Endothelial cell (in vitro differentiated cells): ENCODE measurements around the gene RNF31. TPM values are rescaled to one million over a fixed set of nuclear protein-coding genes. Genes with fewer than 3 reads are reported as not detected.

Source experiments
- DNase-seq: peaks from one replicate; pipeline ENCODE4 v3.0.0; 2021; ENCODE audit warnings: low spot score
- H3K27ac Mint-ChIP-seq: one replicate; pipeline ENCODE4 v1.8.0; 2021; ENCODE audit warnings: mixed read lengths, inconsistent platforms; ENCODE audit not compliant: unreplicated experiment
- H3K27me3 Mint-ChIP-seq: one replicate; pipeline ENCODE4 v1.8.0; 2021; ENCODE audit warnings: mild to moderate bottlenecking, moderate library complexity, mixed read lengths, inconsistent platforms; ENCODE audit not compliant: unreplicated experiment
- H3K36me3 Mint-ChIP-seq: one replicate; pipeline ENCODE4 v1.8.0; 2021; ENCODE audit warnings: mild to moderate bottlenecking, low read depth, mixed read lengths, inconsistent platforms; ENCODE audit not compliant: unreplicated experiment
- H3K4me1 Mint-ChIP-seq: one replicate; pipeline ENCODE4 v1.8.0; 2021; ENCODE audit warnings: mild to moderate bottlenecking, mixed read lengths, inconsistent platforms; ENCODE audit not compliant: unreplicated experiment
- H3K4me3 Mint-ChIP-seq: one replicate; pipeline ENCODE4 v1.8.0; 2021; ENCODE audit warnings: mild to moderate bottlenecking, mixed read lengths, inconsistent platforms; ENCODE audit not compliant: unreplicated experiment
- H3K9me3 Mint-ChIP-seq: one replicate; pipeline ENCODE4 v1.8.0; 2021; ENCODE audit warnings: mixed read lengths, inconsistent platforms; ENCODE audit not compliant: unreplicated experiment
- total RNA-seq: library from RNA; stranded (reverse); fragmentation: NEBNext Ultra II Directional; extraction: Animal tissue kit (Norgen Biotek cat#: 25700); gene quantifications from one replicate; pipeline ENCODE4 v1.2.1, GENCODE V29; 2021; ENCODE audit not compliant: unreplicated experiment
- TF ChIP-seq, protein P1 (sequence below): fragments of 200-600 bp; sonication (generic); IDR thresholded peaks from one replicate; pipeline ENCODE4 v1.5.0; 2021; ENCODE audit warnings: antibody characterized with exemption; ENCODE audit not compliant: unreplicated experiment

RNF31 gene
- total RNA-seq, 1 donor from 2014 or later: 90.2 TPM

DNA sequence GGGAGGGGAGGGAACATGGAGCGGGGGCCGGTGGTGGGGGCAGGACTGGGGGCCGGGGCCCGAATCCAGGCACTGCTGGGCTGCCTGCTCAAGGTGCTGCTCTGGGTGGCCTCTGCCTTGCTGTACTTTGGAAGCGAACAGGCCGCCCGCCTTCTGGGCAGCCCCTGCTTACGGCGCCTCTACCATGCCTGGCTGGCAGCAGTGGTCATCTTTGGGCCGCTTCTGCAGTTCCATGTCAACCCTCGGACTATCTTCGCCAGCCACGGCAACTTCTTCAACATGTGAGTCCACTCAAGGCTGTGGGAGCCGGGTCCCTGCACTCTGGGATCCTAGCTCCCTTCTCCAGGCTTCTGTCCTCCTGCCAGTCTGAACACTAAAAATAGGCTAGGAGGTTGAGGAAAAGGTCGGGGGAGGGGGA lies 15.7 kb upstream of the RNF31 start:
- Mint-ChIP-seq H3K4me3 (no peak overlapping the region), H3K27me3 (peaks cover 11% of the 10 kb centered on the region), H3K9me3 (no peaks in the 10 kb centered on the region), H3K27ac (no peak overlapping the region), H3K4me1 (peaks cover 26% of the 10 kb centered on the region), H3K36me3 (peaks cover 6% of the 10 kb centered on the region)
- TF ChIP-seq, protein P1, sequence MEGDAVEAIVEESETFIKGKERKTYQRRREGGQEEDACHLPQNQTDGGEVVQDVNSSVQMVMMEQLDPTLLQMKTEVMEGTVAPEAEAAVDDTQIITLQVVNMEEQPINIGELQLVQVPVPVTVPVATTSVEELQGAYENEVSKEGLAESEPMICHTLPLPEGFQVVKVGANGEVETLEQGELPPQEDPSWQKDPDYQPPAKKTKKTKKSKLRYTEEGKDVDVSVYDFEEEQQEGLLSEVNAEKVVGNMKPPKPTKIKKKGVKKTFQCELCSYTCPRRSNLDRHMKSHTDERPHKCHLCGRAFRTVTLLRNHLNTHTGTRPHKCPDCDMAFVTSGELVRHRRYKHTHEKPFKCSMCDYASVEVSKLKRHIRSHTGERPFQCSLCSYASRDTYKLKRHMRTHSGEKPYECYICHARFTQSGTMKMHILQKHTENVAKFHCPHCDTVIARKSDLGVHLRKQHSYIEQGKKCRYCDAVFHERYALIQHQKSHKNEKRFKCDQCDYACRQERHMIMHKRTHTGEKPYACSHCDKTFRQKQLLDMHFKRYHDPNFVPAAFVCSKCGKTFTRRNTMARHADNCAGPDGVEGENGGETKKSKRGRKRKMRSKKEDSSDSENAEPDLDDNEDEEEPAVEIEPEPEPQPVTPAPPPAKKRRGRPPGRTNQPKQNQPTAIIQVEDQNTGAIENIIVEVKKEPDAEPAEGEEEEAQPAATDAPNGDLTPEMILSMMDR: no peak
- DNase-seq: no peak

DNA sequence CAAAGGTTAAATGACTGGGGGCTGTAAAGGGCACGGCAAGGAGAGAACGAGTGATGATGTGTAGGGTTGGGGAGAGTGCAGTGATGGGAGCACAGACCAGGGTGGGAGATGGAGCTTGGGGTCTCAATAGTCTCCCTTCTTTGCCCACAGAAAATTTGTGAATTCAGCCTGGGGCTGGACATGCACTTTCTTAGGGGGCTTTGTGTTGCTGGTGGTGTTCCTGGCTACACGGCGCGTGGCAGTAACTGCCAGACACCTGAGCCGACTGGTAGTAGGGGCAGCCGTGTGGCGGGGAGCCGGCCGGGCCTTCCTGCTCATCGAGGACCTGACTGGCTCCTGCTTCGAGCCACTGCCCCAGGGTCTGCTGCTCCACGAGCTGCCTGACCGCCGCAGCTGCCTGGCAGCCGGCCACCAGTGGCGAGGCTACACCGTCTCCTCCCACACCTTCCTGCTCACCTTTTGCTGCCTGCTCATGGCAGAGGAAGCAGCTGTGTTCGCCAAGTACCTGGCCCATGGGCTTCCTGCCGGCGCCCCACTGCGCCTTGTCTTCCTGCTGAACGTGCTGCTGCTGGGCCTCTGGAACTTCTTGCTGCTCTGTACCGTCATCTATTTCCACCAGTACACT lies 15.1 kb upstream of the RNF31 start:
- Mint-ChIP-seq H3K36me3 (peaks cover 6% of the 10 kb centered on the region), H3K27me3 (peaks cover 11% of the 10 kb centered on the region), H3K4me3 (no peak overlapping the region), H3K27ac (no peak overlapping the region), H3K4me1 (peaks cover 26% of the 10 kb centered on the region), H3K9me3 (no peaks in the 10 kb centered on the region)
- TF ChIP-seq, protein P1: no peak
- no peak for DNase-seq

DNA sequence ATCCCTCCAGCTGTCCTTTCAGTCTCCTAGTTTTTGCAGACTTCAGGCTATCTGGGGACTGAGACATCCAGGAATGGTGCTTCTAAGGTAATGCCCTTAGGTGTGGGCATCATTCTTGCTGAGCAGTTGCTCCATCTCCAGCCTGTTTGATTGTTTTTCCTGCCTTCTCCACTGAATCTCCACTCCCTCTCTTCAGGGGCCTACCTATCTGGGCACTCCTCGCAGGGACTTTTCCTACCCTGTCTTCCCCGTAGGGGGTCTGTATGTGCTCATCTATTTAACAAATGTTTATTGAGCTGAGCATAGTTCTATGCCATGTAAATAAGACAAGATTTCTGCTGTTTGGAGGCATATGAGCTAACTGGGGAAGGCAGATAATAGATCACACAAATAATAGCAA lies 14.3 kb upstream of the RNF31 start:
- TF ChIP-seq, protein P1: no peak
- Mint-ChIP-seq H3K9me3 (no peaks in the 10 kb centered on the region), H3K36me3 (peaks cover 6% of the 10 kb centered on the region), H3K4me3 (no peak overlapping the region), H3K4me1 (peaks cover 26% of the 10 kb centered on the region), H3K27ac (no peak overlapping the region), H3K27me3 (peaks cover 11% of the 10 kb centered on the region)
- no peak for DNase-seq

DNA sequence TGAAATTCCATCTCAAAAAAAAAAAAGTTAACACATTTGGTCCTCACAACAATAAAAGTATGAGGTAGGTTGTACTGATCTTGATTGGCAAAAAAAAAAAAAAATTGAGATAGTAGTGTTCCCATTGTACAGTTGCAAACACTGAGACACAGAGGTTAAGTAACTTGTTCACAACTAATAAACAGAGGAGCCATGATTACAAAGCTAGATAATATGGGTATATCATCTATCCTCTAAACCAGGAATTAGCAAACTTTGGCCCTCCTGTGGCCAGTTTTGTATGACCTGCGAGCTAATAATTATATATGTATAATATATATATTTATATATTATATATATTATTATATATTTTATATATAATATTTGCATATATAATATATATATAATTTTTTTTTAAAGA lies 13.6 kb upstream of the RNF31 start:
- no peak overlapping the region for H3K4me3 Mint-ChIP-seq
- H3K9me3 Mint-ChIP-seq: no peaks in the 10 kb centered on the region
- no peak overlapping the region for H3K27ac Mint-ChIP-seq
- H3K4me1 Mint-ChIP-seq: peaks cover 26% of the 10 kb centered on the region
- no peak for DNase-seq
- TF ChIP-seq, protein P1: no peak
- peaks cover 6% of the 10 kb centered on the region for H3K36me3 Mint-ChIP-seq
- H3K27me3 Mint-ChIP-seq: peaks cover 13% of the 10 kb centered on the region

DNA sequence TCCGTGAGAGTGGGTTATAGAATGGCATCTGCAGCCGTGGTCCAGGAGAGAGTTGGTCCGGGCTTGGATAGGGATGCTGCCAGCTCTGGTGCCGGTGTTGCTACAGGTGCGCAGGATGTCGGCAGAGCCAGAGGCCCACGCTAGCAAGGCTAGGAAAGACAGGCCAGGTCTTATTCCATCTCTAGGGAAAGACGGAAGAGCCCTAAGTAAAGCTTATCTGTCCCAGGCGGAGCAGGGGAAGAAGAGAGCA lies 11.8 kb upstream of the RNF31 start:
- H3K9me3 Mint-ChIP-seq: no peaks in the 10 kb centered on the region

More for the DNA sequence above, 11.8 kb upstream of the RNF31 start:
- Mint-ChIP-seq H3K27me3 (peaks cover 14% of the 10 kb centered on the region), H3K27ac (peak overlapping the region; percentile 83), H3K36me3 (peaks cover 18% of the 10 kb centered on the region), H3K4me1 (peaks cover 36% of the 10 kb centered on the region), H3K4me3 (peak overlapping the region; percentile 97)
- TF ChIP-seq, protein P1: no peak
- DNase-seq: no peak
